Vagina (tissue), 2 donors: ENCODE results near the gene FGA. TPM values are rescaled to one million over a fixed set of nuclear protein-coding genes. Genes with fewer than 3 reads are reported as not detected.

Source experiments
- DNase-seq, 2 donors: peaks; one replicate each; pipeline ENCODE4 v3.0.0-alpha.2; 2017; ENCODE audit errors: extremely low spot score in 2 of 2
- H3K27ac ChIP-seq: fragments of 200-600 bp; sonication (generic); one replicate; pipeline ENCODE4 v1.5.1; 2019
- H3K27me3 ChIP-seq: fragments of 200-600 bp; sonication (generic); one replicate; pipeline ENCODE4 v1.5.1; 2019
- H3K36me3 ChIP-seq, 2 donors: fragments of 200-600 bp; sonication (generic); one replicate each; pipeline ENCODE4 v1.5.1; 2017 to 2019
- H3K4me1 ChIP-seq: fragments of 200-600 bp; sonication (generic); one replicate; pipeline ENCODE4 v1.5.1; 2019
- H3K4me3 ChIP-seq, 2 donors: fragments of 200-600 bp; sonication (generic); 1 replicate in 1 of 2; 2 replicates in 1 of 2; pipeline ENCODE4 v1.5.1; 2016 to 2019
- H3K9me3 ChIP-seq: fragments of 200-600 bp; sonication (generic); one replicate; pipeline ENCODE4 v1.5.1; 2019
- CTCF ChIP-seq, 3 experiments: fragments of 450-650 bp in 2 of 3; fragments of 200-600 bp in 1 of 3; sonication (generic) in 1 of 3; IDR thresholded peaks; one replicate each; pipeline ENCODE4 v1.5.1; 2017 to 2019; ENCODE audit warnings: antibody characterized with exemption in 3 of 3, mild to moderate bottlenecking in 2 of 3, moderate library complexity in 2 of 3
- POLR2A ChIP-seq, 2 donors: fragments of 450-650 bp; IDR thresholded peaks; one replicate each; pipeline ENCODE4 v1.6.1; 2017; ENCODE audit warnings: antibody characterized with exemption in 2 of 2, mild to moderate bottlenecking in 2 of 2, moderate library complexity in 2 of 2
- POLR2AphosphoS5 ChIP-seq, 2 donors: sonication (generic); formaldehyde crosslinking; IDR thresholded peaks; one replicate each; pipeline ENCODE4 v1.9.0; 2017; ENCODE audit warnings: antibody characterized with exemption in 2 of 2, mild to moderate bottlenecking in 2 of 2, low read depth in 1 of 2; ENCODE audit not compliant: insufficient read depth in 1 of 2
- intact Hi-C: fragments of 100-400 bp; cut with DNase I; formaldehyde crosslinking; loops from one replicate; pipeline ENCODE4 v1.15.1; 2023
- total RNA-seq: library from RNA; depleted of rRNA; stranded (reverse); fragments of >200 nt; gene quantifications from one replicate; pipeline ENCODE4 v1.2.3, GENCODE V29; 2016

FGA gene
- total RNA-seq, 1 donor from 2014 or later: not detected

GRCh38 chr4:154562697-154563254, 27.8 kb downstream of the FGA start, which contains the start of gene FGB:
TSS of gene FGB (plus strand) at chr4:154563011. CDS start at chr4:154563019, 8 bp downstream.
- DNase-seq: no peak
- no peaks in the 10 kb centered on the region for H3K36me3 ChIP-seq
- intact Hi-C loops: no loop called here
- H3K4me3 ChIP-seq: no peak within 1 kb of the TSS
- H3K27ac ChIP-seq: no peak within 1 kb of the TSS
- no peak for TF ChIP-seq POLR2AphosphoS5 (IDR thresholded peaks at IDR 0.05; ENCODE audit: insufficient read depth in 1 of 2, low read depth in 1 of 2)
- TF ChIP-seq POLR2A (IDR thresholded peaks at IDR 0.05): no peak
- TF ChIP-seq CTCF (IDR thresholded peaks at IDR 0.05): no peak
- H3K9me3 ChIP-seq: no peaks in the 10 kb centered on the region
- H3K27me3 ChIP-seq: no peaks in the 10 kb centered on the region
- no peaks in the 10 kb centered on the region for H3K4me1 ChIP-seq

- Histone ChIP-seq H3K9me3 (no peaks in the 10 kb centered on the region), H3K4me1 (no peaks in the 10 kb centered on the region), H3K27me3 (no peaks in the 10 kb centered on the region), H3K36me3 (no peaks in the 10 kb centered on the region), H3K27ac (no peak overlapping the region), H3K4me3 (no peak overlapping the region)
- TF ChIP-seq POLR2A (IDR thresholded peaks at IDR 0.05): no peak
- no peak for TF ChIP-seq POLR2AphosphoS5 (IDR thresholded peaks at IDR 0.05; ENCODE audit: insufficient read depth in 1 of 2, low read depth in 1 of 2)
- no peak for TF ChIP-seq CTCF (IDR thresholded peaks at IDR 0.05)
- intact Hi-C loops: no loop called here
- DNase-seq: no peak
Measured at GRCh38 chr4:154560824-154561231, 29.7 kb downstream of the FGA start.

- no peak for DNase-seq
- Histone ChIP-seq H3K27ac (no peak overlapping the region), H3K9me3 (no peaks in the 10 kb centered on the region), H3K4me3 (no peak overlapping the region), H3K4me1 (no peaks in the 10 kb centered on the region), H3K36me3 (no peaks in the 10 kb centered on the region), H3K27me3 (no peaks in the 10 kb centered on the region)
- TF ChIP-seq POLR2A (IDR thresholded peaks at IDR 0.05): no peak
- TF ChIP-seq POLR2AphosphoS5 (IDR thresholded peaks at IDR 0.05; ENCODE audit: insufficient read depth in 1 of 2, low read depth in 1 of 2): no peak
- TF ChIP-seq CTCF (IDR thresholded peaks at IDR 0.05): no peak
- intact Hi-C loops: no loop called here
Measured at GRCh38 chr4:154560419-154560801, 30.1 kb downstream of the FGA start.

GRCh38 chr4:154559494-154560418, 30.8 kb downstream of the FGA start:
- no peak for DNase-seq
- Histone ChIP-seq H3K27me3 (no peaks in the 10 kb centered on the region), H3K4me3 (no peak overlapping the region), H3K27ac (no peak overlapping the region), H3K4me1 (no peaks in the 10 kb centered on the region), H3K36me3 (no peaks in the 10 kb centered on the region), H3K9me3 (no peaks in the 10 kb centered on the region)
- no peak for TF ChIP-seq POLR2A (IDR thresholded peaks at IDR 0.05)
- peak in 1 of 3 experiments; percentile 12 for TF ChIP-seq CTCF (IDR thresholded peaks at IDR 0.05)
- intact Hi-C loops: no loop called here

GRCh38 chr4:154559141-154559493, 31.4 kb downstream of the FGA start:
- H3K4me1 ChIP-seq: no peaks in the 10 kb centered on the region
- DNase-seq: no peak
- H3K27ac ChIP-seq: no peak overlapping the region
- H3K27me3 ChIP-seq: no peaks in the 10 kb centered on the region
- H3K36me3 ChIP-seq: no peaks in the 10 kb centered on the region
- H3K4me3 ChIP-seq: no peak overlapping the region
- intact Hi-C loops: no loop called here
- TF ChIP-seq POLR2AphosphoS5 (IDR thresholded peaks at IDR 0.05; ENCODE audit: insufficient read depth in 1 of 2, low read depth in 1 of 2) (no peak), POLR2A (IDR thresholded peaks at IDR 0.05) (no peak), CTCF (IDR thresholded peaks at IDR 0.05) (no peak)
- H3K9me3 ChIP-seq: no peaks in the 10 kb centered on the region
